Adrenal gland (tissue), 5 donors: Measurements from ENCODE around the gene GRM5.

Source experiments
- CTCF ChIP-seq, 6 experiments: fragments of 450-650 bp in 4 of 6; fragments of 200-600 bp in 2 of 6; sonication (generic) in 1 of 6; IDR thresholded peaks; 1 replicate in 5 of 6; 2 replicates in 1 of 6; pipeline versions ENCODE4 v1.5.1 to v1.8.0; 2016 to 2021; ENCODE audit warnings: antibody characterized with exemption in 6 of 6, mild to moderate bottlenecking in 2 of 6, moderate library complexity in 1 of 6
- POLR2A ChIP-seq, 2 donors: fragments of 450-650 bp; IDR thresholded peaks; one replicate each; pipeline ENCODE4 v1.6.1; 2017; ENCODE audit warnings: antibody characterized with exemption in 2 of 2, mild to moderate bottlenecking in 2 of 2, moderate library complexity in 1 of 2
- donor health status: DM: no; HTN: no; CAD: no.

DNA sequence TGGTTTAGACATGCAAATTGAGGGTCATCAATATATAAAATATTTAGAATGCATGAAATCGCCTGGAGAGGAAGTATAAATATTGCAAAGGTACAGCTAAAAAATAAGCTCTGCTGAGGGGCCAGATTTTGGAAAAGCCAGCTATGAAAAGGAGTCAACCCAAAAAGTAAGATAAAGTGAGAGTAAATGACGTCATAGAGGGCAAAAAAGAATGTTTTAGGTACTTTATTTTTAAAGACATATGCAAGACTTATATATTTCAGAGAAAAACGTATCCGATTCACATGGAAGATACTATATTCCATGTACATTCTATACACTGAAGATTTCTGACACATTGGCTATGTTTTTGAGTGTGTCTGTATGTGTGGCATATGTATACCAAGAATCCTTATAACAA, 13.6 kb downstream of the GRM5 start:
- TF ChIP-seq CTCF (IDR thresholded peaks at IDR 0.05) (no peak), POLR2A (IDR thresholded peaks at IDR 0.05) (no peak)
